Measurements from ENCODE around the gene FDXR. TPM values are rescaled to one million over a fixed set of nuclear protein-coding genes. Genes with fewer than 3 reads are reported as not detected.

FDXR gene
- total RNA-seq, 1 donor from 2014 or later, result 7.4 TPM

GRCh38 chr17:74824961-74825627 is 47.7 kb downstream of the FDXR start:
- no peak overlapping the region for H3K4me3 ChIP-seq
- no peaks in the 10 kb centered on the region for H3K36me3 ChIP-seq
- H3K9me3 Mint-ChIP-seq, result no peaks in the 10 kb centered on the region
- H3K79me2 ChIP-seq (ENCODE audit: low read depth), result no peaks in the 10 kb centered on the region
- peak overlapping the region; percentile 46 for H3K27ac Mint-ChIP-seq
- H3K27ac ChIP-seq, result no peak overlapping the region
- peaks cover 2% of the 10 kb centered on the region for H3K36me3 Mint-ChIP-seq
- TF ChIP-seq CTCF (IDR thresholded peaks at IDR 0.05) (no peak), EZH2 (IDR thresholded peaks at IDR 0.05) (no peak)
- no peak overlapping the region for H3K9ac ChIP-seq
- no peak overlapping the region for H3K4me3 Mint-ChIP-seq
- no peak overlapping the region for H3K4me2 ChIP-seq
- H3K27me3 Mint-ChIP-seq (ENCODE audit: insufficient read depth, low read depth), result peaks cover 2% of the 10 kb centered on the region
- H3K27me3 ChIP-seq, result no peaks in the 10 kb centered on the region
- no peaks in the 10 kb centered on the region for H3K4me1 ChIP-seq
- H3K9me3 ChIP-seq (ENCODE audit: low read depth), result no peaks in the 10 kb centered on the region
- DNase-seq (ENCODE audit: low spot score), result no peak
- H3F3A ChIP-seq (ENCODE audit: low read depth), result no peaks in the 10 kb centered on the region
- no peak overlapping the region for H2AFZ ChIP-seq (replicated peaks)
- H4K20me1 ChIP-seq (ENCODE audit: low read depth), result no peaks in the 10 kb centered on the region
- H3K4me1 Mint-ChIP-seq, result peaks cover 37% of the 10 kb centered on the region

- H2AFZ ChIP-seq (replicated peaks), result no peak overlapping the region
- Mint-ChIP-seq H3K9me3 (no peaks in the 10 kb centered on the region), H3K4me3 (no peak overlapping the region), H3K36me3 (peaks cover 4% of the 10 kb centered on the region), H3K27me3 (ENCODE audit: insufficient read depth, low read depth) (peaks cover 2% of the 10 kb centered on the region), H3K4me1 (peaks cover 46% of the 10 kb centered on the region), H3K27ac (peak overlapping the region; percentile 86)
- H3K4me3 ChIP-seq, result no peak overlapping the region
- no peaks in the 10 kb centered on the region for H3K36me3 ChIP-seq
- H3K4me2 ChIP-seq, result no peak overlapping the region
- no peaks in the 10 kb centered on the region for H4K20me1 ChIP-seq (ENCODE audit: low read depth)
- H3K79me2 ChIP-seq (ENCODE audit: low read depth), result no peaks in the 10 kb centered on the region
- H3K4me1 ChIP-seq, result no peaks in the 10 kb centered on the region
- H3K27me3 ChIP-seq, result no peaks in the 10 kb centered on the region
- H3K27ac ChIP-seq, result no peak overlapping the region
- no peak for DNase-seq (ENCODE audit: low spot score)
- TF ChIP-seq EZH2phosphoT487 (IDR thresholded peaks at IDR 0.05) (no peak), CTCF (IDR thresholded peaks at IDR 0.05) (no peak), EZH2 (IDR thresholded peaks at IDR 0.05) (no peak)
- no peaks in the 10 kb centered on the region for H3F3A ChIP-seq (ENCODE audit: low read depth)
- H3K9ac ChIP-seq, result no peak overlapping the region
- no peaks in the 10 kb centered on the region for H3K9me3 ChIP-seq (ENCODE audit: low read depth)
Observed at GRCh38 chr17:74822939-74823367, 49.8 kb downstream of the FDXR start.

- Histone ChIP-seq H3F3A (ENCODE audit: low read depth) (no peaks in the 10 kb centered on the region), H3K79me2 (ENCODE audit: low read depth) (no peaks in the 10 kb centered on the region), H3K4me2 (no peak overlapping the region), H3K27me3 (no peaks in the 10 kb centered on the region), H4K20me1 (ENCODE audit: low read depth) (no peaks in the 10 kb centered on the region), H3K36me3 (no peaks in the 10 kb centered on the region), H3K9ac (no peak overlapping the region), H2AFZ (replicated peaks) (no peak overlapping the region), H3K9me3 (ENCODE audit: low read depth) (no peaks in the 10 kb centered on the region), H3K4me1 (no peaks in the 10 kb centered on the region), H3K4me3 (no peak overlapping the region), H3K27ac (no peak overlapping the region)
- Mint-ChIP-seq H3K4me1 (peaks cover 47% of the 10 kb centered on the region), H3K4me3 (no peak overlapping the region), H3K9me3 (no peaks in the 10 kb centered on the region), H3K27me3 (ENCODE audit: insufficient read depth, low read depth) (peaks cover 2% of the 10 kb centered on the region), H3K27ac (no peak overlapping the region), H3K36me3 (peaks cover 4% of the 10 kb centered on the region)
- no peak for TF ChIP-seq EZH2 (IDR thresholded peaks at IDR 0.05)
- TF ChIP-seq CTCF (IDR thresholded peaks at IDR 0.05), result no peak
- TF ChIP-seq EZH2phosphoT487 (IDR thresholded peaks at IDR 0.05), result no peak
- DNase-seq (ENCODE audit: low spot score), result no peak
Observed at GRCh38 chr17:74822335-74822938, 50.4 kb downstream of the FDXR start.

All from neural progenitor cell (in vitro differentiated cells).